ENCODE measurements around the gene CARS1. TPM values are rescaled to one million over a fixed set of nuclear protein-coding genes. Genes with fewer than 3 reads are reported as not detected.

CARS1 gene
- total and polyA plus RNA-seq, 9 donors, result 12.5 to 148 (median 17.6) TPM

- Histone ChIP-seq H3K27ac (no peak overlapping the region), H3K36me3 (no peaks in the 10 kb centered on the region)
- whole genome bisulfite sequencing, 3 donors, result 69 to 79% (median 74%) methylated on average over 3 of the region's 3 CpGs
Measured at GRCh38 chr11:3099178-3099577, 42.0 kb upstream of the CARS1 start.

DNA sequence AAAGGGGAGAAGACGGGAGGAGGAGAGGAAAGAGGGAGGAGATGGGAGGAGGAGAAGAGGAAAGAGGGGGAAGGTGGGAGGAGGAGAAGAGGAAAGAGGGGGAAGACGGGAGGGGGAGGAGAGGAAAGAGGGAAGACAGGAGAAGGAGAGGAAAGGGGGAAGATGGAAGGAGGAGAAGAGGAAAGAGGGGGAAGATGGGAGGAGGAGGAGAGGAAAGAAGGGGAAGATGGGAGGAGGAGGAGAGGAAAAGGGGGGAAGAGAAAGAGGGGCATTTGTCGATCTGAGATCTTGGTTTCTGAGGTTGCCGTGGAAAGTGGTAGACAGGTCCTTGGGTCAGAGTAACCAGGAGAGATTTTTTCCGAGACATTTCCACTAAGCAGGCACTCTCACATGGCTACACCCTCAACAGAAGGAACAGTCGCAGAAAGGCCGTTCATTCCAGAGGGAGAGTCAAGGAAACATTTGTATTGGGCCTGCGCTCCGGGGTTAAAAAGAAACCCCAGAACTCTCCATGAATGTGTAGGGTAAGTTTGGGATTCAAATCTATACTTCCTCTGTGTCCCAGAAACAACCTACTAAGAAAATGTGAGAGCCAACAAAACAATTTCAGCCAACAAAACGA is 39.8 kb upstream of the CARS1 start:
- Histone ChIP-seq H3K27ac (no peak overlapping the region), H3K27me3 (no peaks in the 10 kb centered on the region), H3K36me3 (no peaks in the 10 kb centered on the region), H3K4me1 (ENCODE audit: insufficient read depth) (no peaks in the 10 kb centered on the region), H3K9me3 (no peaks in the 10 kb centered on the region), H3K4me3 (no peak overlapping the region)
- no peak for TF ChIP-seq EP300 (IDR thresholded peaks at IDR 0.05)
- no peak for TF ChIP-seq POLR2A (IDR thresholded peaks at IDR 0.05)
- TF ChIP-seq, protein P1, sequence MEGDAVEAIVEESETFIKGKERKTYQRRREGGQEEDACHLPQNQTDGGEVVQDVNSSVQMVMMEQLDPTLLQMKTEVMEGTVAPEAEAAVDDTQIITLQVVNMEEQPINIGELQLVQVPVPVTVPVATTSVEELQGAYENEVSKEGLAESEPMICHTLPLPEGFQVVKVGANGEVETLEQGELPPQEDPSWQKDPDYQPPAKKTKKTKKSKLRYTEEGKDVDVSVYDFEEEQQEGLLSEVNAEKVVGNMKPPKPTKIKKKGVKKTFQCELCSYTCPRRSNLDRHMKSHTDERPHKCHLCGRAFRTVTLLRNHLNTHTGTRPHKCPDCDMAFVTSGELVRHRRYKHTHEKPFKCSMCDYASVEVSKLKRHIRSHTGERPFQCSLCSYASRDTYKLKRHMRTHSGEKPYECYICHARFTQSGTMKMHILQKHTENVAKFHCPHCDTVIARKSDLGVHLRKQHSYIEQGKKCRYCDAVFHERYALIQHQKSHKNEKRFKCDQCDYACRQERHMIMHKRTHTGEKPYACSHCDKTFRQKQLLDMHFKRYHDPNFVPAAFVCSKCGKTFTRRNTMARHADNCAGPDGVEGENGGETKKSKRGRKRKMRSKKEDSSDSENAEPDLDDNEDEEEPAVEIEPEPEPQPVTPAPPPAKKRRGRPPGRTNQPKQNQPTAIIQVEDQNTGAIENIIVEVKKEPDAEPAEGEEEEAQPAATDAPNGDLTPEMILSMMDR (IDR thresholded peaks at IDR 0.05), result no peak
- intact Hi-C loops (cut with DNase I), result loop anchor here in 2 of 4 donors (10.0 kb wide), 2 partner anchors 62 to 562 kb away; no protein-coding TSS in a partner anchor
- 88 to 91% (median 89%) methylated on average over 10 of the region's 10 CpGs for WGBS, 3 donors
- peak in 1 of 5 donors; percentile 3 for DNase-seq

More at GRCh38 chr11:3099178-3099577, 42.0 kb upstream of the CARS1 start:
- TF ChIP-seq, protein P1 (IDR thresholded peaks at IDR 0.05), result no peak
- TF ChIP-seq EP300 (IDR thresholded peaks at IDR 0.05), result no peak
- TF ChIP-seq POLR2A (IDR thresholded peaks at IDR 0.05), result no peak
- H3K27me3 ChIP-seq, result no peaks in the 10 kb centered on the region
- DNase-seq, result no peak
- no peaks in the 10 kb centered on the region for H3K4me1 ChIP-seq (ENCODE audit: insufficient read depth)
- intact Hi-C loops (cut with DNase I), result loop anchor here in 2 of 4 donors (10.0 kb wide), 2 partner anchors 64 to 564 kb away; no protein-coding TSS in a partner anchor
- no peak overlapping the region for H3K4me3 ChIP-seq
- H3K9me3 ChIP-seq, result no peaks in the 10 kb centered on the region

DNA sequence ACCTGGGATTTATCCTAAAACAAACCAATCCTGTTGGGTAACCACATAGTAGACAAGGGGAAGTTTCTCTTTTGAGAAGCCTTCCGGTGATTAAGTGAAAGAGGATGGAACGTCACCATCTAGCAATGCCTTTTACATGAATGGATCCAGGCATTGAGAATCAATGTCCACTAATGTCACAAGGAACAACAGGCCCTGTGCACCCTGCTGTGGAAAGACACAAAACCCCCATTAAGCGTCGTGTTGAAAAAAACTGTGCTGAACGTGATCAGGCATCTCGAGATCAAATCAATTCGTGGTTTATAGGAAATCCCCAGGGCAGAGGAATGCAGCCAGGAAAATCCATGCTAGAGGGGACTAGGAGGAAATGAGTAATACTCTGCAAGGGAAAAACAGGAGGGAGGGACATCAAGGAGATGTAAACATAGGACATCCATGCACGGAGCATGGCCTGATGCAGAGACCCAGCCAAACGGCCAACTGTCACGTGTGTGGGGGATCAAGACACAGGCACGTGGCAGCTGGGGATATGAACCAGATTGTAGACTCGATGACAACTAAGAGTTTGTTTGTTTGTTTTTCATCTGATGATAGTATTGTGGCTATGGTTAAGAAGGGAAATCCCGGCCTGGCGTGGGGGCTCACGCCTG is 38.6 kb upstream of the CARS1 start:
- Histone ChIP-seq H3K27me3 (no peaks in the 10 kb centered on the region), H3K4me3 (no peak overlapping the region), H3K36me3 (no peaks in the 10 kb centered on the region), H3K4me1 (ENCODE audit: insufficient read depth) (no peaks in the 10 kb centered on the region), H3K27ac (peak overlapping the region in 1 of 2 donors; percentile 21), H3K9me3 (no peaks in the 10 kb centered on the region)
- intact Hi-C loops (cut with DNase I), result loop anchor here in 2 of 4 donors (10.0 kb wide), 2 partner anchors 61 to 561 kb away; no protein-coding TSS in a partner anchor
- TF ChIP-seq, protein P1 (IDR thresholded peaks at IDR 0.05), result no peak
- TF ChIP-seq POLR2A (IDR thresholded peaks at IDR 0.05) (no peak), EP300 (IDR thresholded peaks at IDR 0.05) (no peak)
- DNase-seq, result peak in 2 of 5 donors; percentile 19 to 21
- 33 to 46% (median 34%) methylated on average over 15 of the region's 15 CpGs for WGBS, 3 donors

GRCh38 chr11:3094223-3094824 is 37.1 kb upstream of the CARS1 start:
- H3K27ac ChIP-seq, result no peak overlapping the region
- H3K36me3 ChIP-seq, result no peaks in the 10 kb centered on the region
- TF ChIP-seq EP300 (IDR thresholded peaks at IDR 0.05), result no peak
- TF ChIP-seq, protein P1 (IDR thresholded peaks at IDR 0.05), result no peak
- no peak for TF ChIP-seq POLR2A (IDR thresholded peaks at IDR 0.05)
- no peaks in the 10 kb centered on the region for H3K27me3 ChIP-seq
- 78 to 89% (median 79%) methylated on average over 20 to 21 of the region's 21 CpGs for WGBS, 3 donors
- DNase-seq, result no peak
- H3K9me3 ChIP-seq, result no peaks in the 10 kb centered on the region
- intact Hi-C loops (cut with DNase I), result loop anchor here (5.0 to 10.0 kb wide), 3 partner anchors 57 to 560 kb away; no protein-coding TSS in a partner anchor
- H3K4me3 ChIP-seq, result no peak overlapping the region
- no peaks in the 10 kb centered on the region for H3K4me1 ChIP-seq (ENCODE audit: insufficient read depth)

All from ovary (tissue), 9 donors.